K562 (cell line): ENCODE results near the gene PIP4K2A. TPM values are rescaled to one million over a fixed set of nuclear protein-coding genes. Genes with fewer than 3 reads are reported as not detected.

Source experiments
- CREM ChIP-seq: IDR thresholded peaks from 2 replicates; pipeline ENCODE4 v1.6.1; 2014; ENCODE audit warnings: antibody characterized with exemption, low read depth
- EZH2 ChIP-seq: IDR thresholded peaks from 2 replicates; pipeline ENCODE4 v1.6.1; 2012; ENCODE audit warnings: low read depth, mild to moderate bottlenecking, inconsistent platforms, low read length, borderline replicate concordance
- HDAC1 ChIP-seq, 2 experiments: fragments of 450-650 bp; IDR thresholded peaks; 2 replicates each; pipeline ENCODE4 v1.6.1; 2016 to 2017; ENCODE audit warnings: inconsistent platforms in 1 of 2, mild to moderate bottlenecking in 1 of 2, moderate library complexity in 1 of 2
- HDAC8 ChIP-seq: fragments of 450-650 bp; IDR thresholded peaks from 2 replicates; pipeline ENCODE4 v1.6.1; 2016; ENCODE audit warnings: mild to moderate bottlenecking, missing genetic modification characterization, moderate library complexity, missing compliant biosample characterization
- HMG20A ChIP-seq: fragments of 450-650 bp; formaldehyde crosslinking; conservative IDR thresholded peaks from 2 replicates; pipeline ENCODE4 v1.4.0; 2020; ENCODE audit warnings: mild to moderate bottlenecking, mixed read lengths
- MGA ChIP-seq: fragments of 450-650 bp; IDR thresholded peaks from 2 replicates; pipeline ENCODE4 v1.6.1; 2016; ENCODE audit warnings: mild to moderate bottlenecking, moderate library complexity
- NFIX ChIP-seq: fragments of 250-450 bp; sonication (Bioruptor Pico); IDR thresholded peaks from 2 replicates; pipeline ENCODE4 v1.4.0; 2020; ENCODE audit warnings: low read depth, mild to moderate bottlenecking, moderate library complexity
- PML ChIP-seq: IDR thresholded peaks from 2 replicates; pipeline ENCODE4 v1.6.1; 2012; ENCODE audit warnings: low read length, inconsistent platforms
- SAFB2 ChIP-seq: fragments of 200-400 bp; formaldehyde crosslinking; IDR thresholded peaks from 2 replicates; pipeline ENCODE4 v1.6.1; 2018; ENCODE audit warnings: borderline replicate concordance, low read length, low read depth, moderate library complexity; ENCODE audit not compliant: severe bottlenecking
- SFPQ ChIP-seq: fragments of 200-400 bp; formaldehyde crosslinking; IDR thresholded peaks from 2 replicates; pipeline ENCODE4 v1.6.1; 2017; ENCODE audit warnings: mild to moderate bottlenecking, low read depth, low read length, moderate library complexity
- TCF15 ChIP-seq: fragments of 250-450 bp; sonication (Bioruptor Pico); IDR thresholded peaks from 2 replicates; pipeline ENCODE4 v1.8.0; 2022; ENCODE audit warnings: moderate library complexity, mild to moderate bottlenecking, inconsistent platforms
- ZNF668 ChIP-seq: fragments of 250-450 bp; sonication (Bioruptor Pico); IDR thresholded peaks from 2 replicates; pipeline ENCODE4 v1.8.0; 2022; ENCODE audit warnings: mild to moderate bottlenecking, inconsistent platforms
- ZNF740 ChIP-seq, 3 experiments: fragments of 200-800 bp in 1 of 3; sonication (Bioruptor generic) in 1 of 3; sonication (generic) in 1 of 3; formaldehyde crosslinking in 1 of 3; IDR thresholded peaks; 2 replicates each; pipeline versions ENCODE4 v1.6.1 to v1.8.0; 2016 to 2022; ENCODE audit warnings: mild to moderate bottlenecking in 2 of 3, missing compliant biosample characterization in 2 of 3, missing genetic modification characterization in 2 of 3, missing genetic modification reagents in 1 of 3
- ZNF785 ChIP-seq: fragments of 250-450 bp; sonication (Bioruptor Pico); IDR thresholded peaks from 2 replicates; pipeline ENCODE4 v1.4.0; 2020; ENCODE audit warnings: mild to moderate bottlenecking
- polyA plus RNA-seq, 8 experiments: library from polyadenylated mRNA; depleted of rRNA in 4 of 8; stranded (reverse) in 5 of 8; unstranded in 3 of 8; fragments of >200 nt; fragmentation: Nextera tagmentation in 2 of 8; fragmentation: Illumina TruSeq in 1 of 8; extraction: Ambion mirVana in 2 of 8; extraction: Trizol in 1 of 8; gene quantifications; 2 replicates each; pipeline versions ENCODE4 v1.2.1 to v1.2.3, GENCODE V29; 2011 to 2014; ENCODE audit warnings: inconsistent platforms in 1 of 8, missing spikeins in 1 of 8
- total RNA-seq, 7 experiments: library from RNA; depleted of rRNA in 6 of 7; stranded (reverse); fragments of >200 nt in 6 of 7; fragmentation: Illumina TruSeq in 2 of 7; extraction: Trizol in 2 of 7; gene quantifications; 2 replicates each; pipeline versions ENCODE4 v1.2.1 to v1.2.3, GENCODE V29; 2011 to 2021; ENCODE audit warnings: low replicate concordance in 1 of 7

Gene PIP4K2A
- total and polyA plus RNA-seq, 9 of the 15 experiments (the other 6 are each of a cell fraction or from before 2014, with no cell fraction given), result 35.6 to 117 (median 71.9) TPM

- TF ChIP-seq MGA (no peak), ZNF668 (CRISPR knock-in tag) (no peak), EZH2 (no peak), TCF15 (no peak), HDAC8 (tag) (no peak), HDAC1 (IDR thresholded peaks at IDR 0.05) (no peak), ZNF740 (CRISPR knock-in tag; IDR thresholded peaks at IDR 0.05) (no peak), ZNF740 (tag; IDR thresholded peaks at IDR 0.05) (no peak), ZNF785 (CRISPR knock-in tag) (no peak), PML (no peak), NFIX (CRISPR knock-in tag) (no peak), HMG20A (CRISPR knock-in tag) (no peak), CREM (no peak), SAFB2 (no peak), SFPQ (no peak)
Measured at GRCh38 chr10:22742678-22743077, 28.3 kb upstream of the PIP4K2A start (continued).
